HL-60/S4 treated with retinoic acid at 250 ng/mL for 4 days and 3 days (cell line): ENCODE data around the gene MT1M.
"Not testable (repeated sequence)": the region's sequence is repeated elsewhere in the genome, so short reads cannot be mapped to it uniquely, and the experiment has no call there.

ENCODE experiments used
- in situ Hi-C: fragments of 300-500 bp; cut with MboI; formaldehyde crosslinking; loops from 2 replicates; pipeline ENCODE4 v1.7.0; 2022; ENCODE audit warnings: low sequenced_read_pairs

Gene MT1M

DNA sequence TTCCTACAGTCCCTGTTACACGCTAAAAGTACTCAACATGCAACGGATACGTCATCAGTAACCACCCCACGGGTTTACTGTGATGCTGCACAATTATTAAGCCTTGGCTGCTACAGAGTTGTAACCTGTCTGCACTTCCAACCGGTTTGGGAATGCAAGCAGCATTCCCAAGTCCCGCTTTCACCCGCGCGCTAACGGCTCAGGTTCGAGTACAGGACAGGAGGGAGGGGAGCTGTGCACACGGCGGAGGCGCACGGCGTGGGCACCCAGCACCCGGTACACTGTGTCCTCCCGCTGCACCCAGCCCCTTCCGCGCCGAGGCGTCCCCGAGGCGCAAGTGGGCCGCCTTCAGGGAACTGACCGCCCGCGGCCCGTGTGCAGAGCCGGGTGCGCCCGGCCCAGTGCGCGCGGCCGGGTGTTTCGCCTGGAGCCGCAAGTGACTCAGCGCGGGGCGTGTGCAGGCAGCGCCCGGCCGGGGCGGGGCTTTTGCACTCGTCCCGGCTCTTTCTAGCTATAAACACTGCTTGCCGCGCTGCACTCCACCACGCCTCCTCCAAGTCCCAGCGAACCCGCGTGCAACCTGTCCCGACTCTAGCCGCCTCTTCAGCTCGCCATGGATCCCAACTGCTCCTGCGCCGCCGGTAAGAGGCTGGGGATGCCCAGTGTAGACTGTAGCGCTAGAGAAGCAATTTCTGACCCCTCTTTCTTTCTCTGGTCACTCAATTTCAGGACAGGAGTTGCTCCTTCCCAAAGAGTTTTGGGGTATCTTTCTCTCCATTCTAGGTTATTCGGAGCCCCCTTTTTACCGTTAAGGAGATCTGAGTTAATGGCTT is 24.2 kb upstream of the MT1M start, which contains the start of gene MT2A:
Gene MT2A, plus strand, starts transcription at position 542 of the 833 bp plus-strand sequence. Its CDS starts 72 bp downstream, at position 614.
- in situ Hi-C loops: no loop called here

- in situ Hi-C loops: no loop called here
Measured at GRCh38 chr16:56608876-56609462, 23.5 kb upstream of the MT1M start.

- in situ Hi-C loops: no loop called here
Measured at GRCh38 chr16:56609463-56609921, 23.0 kb upstream of the MT1M start.

GRCh38 chr16:56610017-56610608 is 22.3 kb upstream of the MT1M start:
- in situ Hi-C loops: no loop called here

GRCh38 chr16:56610609-56611111 is 21.8 kb upstream of the MT1M start:
- in situ Hi-C loops: no loop called here

GRCh38 chr16:56611281-56611833 is 21.1 kb upstream of the MT1M start:
- in situ Hi-C loops: no loop called here

- in situ Hi-C loops: no loop called here
Measured at GRCh38 chr16:56613706-56614105, 18.8 kb upstream of the MT1M start.

GRCh38 chr16:56614549-56614991 is 17.9 kb upstream of the MT1M start:
- in situ Hi-C loops: no loop called here

GRCh38 chr16:56615353-56615752 is 17.1 kb upstream of the MT1M start:
- in situ Hi-C loops: no loop called here

- in situ Hi-C loops: no loop called here
Measured at GRCh38 chr16:56616608-56617211, 15.7 kb upstream of the MT1M start.

DNA sequence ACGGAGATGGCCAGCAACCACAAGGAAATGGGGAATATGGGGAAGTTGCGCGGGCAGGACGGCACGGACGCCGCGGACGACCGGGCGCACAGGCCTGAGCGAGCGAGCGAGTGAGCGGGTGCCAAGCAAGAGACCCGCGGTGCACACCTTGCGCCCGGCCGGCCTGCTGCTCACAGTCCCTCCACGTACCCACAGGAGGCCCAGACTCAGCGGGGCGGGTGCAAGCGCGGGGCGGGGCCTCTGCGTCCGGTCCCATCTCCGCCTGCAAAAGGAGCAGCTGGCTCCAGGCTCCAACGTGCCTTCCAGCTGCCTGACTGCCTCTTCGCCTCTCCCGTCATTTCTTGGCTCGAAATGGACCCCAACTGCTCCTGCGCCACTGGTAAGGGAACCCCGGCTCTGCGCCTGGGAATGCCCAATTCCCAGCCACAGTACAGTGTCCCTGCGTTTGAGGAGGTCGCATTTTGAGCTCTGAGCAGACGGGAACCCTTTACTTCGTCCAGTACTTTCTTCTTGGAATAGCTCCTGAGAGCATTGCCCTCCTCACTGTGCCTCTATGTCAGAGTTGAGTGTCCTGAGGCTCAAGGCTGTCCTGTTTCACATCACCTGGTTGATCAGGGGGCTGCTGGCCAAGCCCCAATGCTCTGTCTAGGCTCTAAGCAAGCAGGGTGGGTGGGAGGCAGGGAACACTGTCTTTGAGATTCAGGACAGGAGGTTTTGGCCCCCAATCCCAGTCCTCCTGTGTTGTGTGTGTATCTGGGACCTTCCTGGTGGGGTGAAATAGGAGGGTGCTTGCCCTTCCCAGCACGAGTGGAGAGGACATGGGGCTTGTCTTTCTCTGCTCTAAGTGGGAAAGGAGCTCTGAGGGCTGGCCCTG is 15.0 kb upstream of the MT1M start:
- in situ Hi-C loops: no loop called here

DNA sequence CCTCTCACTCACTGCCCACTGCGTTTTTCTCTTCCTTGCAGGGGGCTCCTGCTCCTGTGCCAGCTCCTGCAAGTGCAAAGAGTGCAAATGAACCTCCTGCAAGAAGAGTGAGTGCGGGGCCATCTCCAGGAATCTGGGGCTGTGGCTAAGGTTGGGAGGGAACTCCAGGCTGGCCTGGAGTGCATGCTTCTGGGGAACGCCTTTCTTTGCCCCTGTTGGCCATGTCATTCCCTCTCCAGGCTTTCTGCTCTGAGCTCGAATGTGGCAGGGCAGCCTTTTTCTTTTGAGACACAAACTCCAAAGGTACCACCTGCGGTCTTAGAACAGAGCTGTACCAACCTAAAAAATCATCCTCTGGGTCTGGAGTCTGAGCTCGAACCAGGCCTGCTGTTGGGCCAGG is 14.3 kb upstream of the MT1M start:
- in situ Hi-C loops: no loop called here

DNA sequence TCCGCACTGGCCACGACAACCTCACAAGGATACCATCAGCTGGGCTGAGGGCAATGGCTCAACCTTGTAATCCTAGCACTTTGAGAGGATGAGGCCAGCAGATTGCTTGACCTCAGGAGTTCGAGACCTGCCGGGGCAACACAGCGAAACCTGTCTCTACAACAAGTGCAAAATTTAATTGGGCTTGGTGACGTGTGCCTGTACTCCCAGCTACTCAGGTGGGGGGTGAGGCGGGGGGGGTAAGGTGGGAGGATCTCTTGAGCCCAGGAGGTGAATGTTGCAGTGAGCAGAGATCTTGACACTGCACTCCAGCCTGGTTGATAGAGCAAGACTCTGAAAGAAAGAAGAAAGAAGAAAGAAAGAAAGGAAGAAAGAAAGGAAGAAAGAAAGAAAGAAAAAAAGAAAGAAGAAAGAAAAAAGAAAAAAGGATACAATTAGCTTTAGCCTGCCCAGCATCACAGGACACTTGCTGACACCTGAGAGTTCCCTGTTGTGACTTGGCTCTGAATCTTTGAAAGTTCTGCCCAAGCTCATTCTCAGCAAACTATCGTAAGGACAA is 12.0 kb upstream of the MT1M start:
- in situ Hi-C loops: no loop called here

DNA sequence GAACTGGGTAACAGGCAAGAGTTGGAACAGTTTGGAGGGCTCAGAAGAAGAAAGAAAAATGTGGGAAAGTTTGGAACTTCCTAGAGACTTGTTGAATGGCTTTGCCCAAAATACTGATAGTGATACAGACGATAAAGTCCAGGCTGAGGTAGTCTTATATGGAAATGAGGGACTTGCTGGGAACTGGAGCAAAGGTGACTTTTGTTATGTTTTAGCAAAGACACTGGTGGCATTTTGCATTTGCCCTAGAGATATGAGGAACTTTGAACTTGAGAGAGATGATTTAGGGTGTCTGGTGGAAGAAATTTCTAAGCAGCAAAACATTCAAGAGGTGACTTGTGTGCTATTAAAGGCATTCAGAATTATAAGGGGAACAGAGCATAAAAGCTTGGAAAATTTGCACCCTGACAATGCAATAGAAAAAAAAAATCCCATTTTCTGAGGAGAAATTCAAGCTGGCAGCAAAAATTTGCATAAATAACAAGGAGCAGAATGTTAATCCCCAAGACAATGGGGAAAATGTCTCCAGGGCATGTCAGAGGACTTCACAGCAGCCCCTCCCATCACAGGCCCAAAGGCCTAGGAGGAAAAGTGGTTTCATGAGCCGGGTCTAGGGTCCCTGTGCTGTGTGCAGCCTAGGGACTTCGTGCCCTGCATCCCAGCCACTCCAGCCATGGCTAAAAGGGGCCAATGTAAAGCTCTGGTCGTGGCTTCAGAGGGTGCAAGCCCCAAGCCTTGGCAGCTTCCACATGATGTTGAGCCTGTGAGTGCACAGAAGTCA is 10.6 kb upstream of the MT1M start:
- in situ Hi-C loops: not testable (repeated sequence)

GRCh38 chr16:56623184-56623583 is 9.3 kb upstream of the MT1M start:
- in situ Hi-C loops: not testable (repeated sequence)

GRCh38 chr16:56623637-56624036 is 8.8 kb upstream of the MT1M start:
- in situ Hi-C loops: no loop called here

- in situ Hi-C loops: no loop called here
Measured at GRCh38 chr16:56625140-56625942, 7.1 kb upstream of the MT1M start, which contains the start of gene MT1E. MT1E (plus strand) TSS chr16:56625781; CDS start chr16:56625852, 71 bp downstream.
